GM19324 (cell line): ENCODE measurements around the gene DNAH5.

Experiments used
- ATAC-seq: cut with Tn5 transposase; IDR thresholded peaks from one replicate; pipeline ENCODE4 v1.9.1; 2021; ENCODE audit warnings: mild to moderate bottlenecking, moderate library complexity; ENCODE audit not compliant: unreplicated experiment, low FRiP score

DNAH5 gene

GRCh38 chr5:13945271-13945670, 783 bp upstream of the DNAH5 start:
- no peak for ATAC-seq

- no peak for ATAC-seq
These were observed 812 bp downstream of the DNAH5 start for GRCh38 chr5:13943676-13944075.

DNA sequence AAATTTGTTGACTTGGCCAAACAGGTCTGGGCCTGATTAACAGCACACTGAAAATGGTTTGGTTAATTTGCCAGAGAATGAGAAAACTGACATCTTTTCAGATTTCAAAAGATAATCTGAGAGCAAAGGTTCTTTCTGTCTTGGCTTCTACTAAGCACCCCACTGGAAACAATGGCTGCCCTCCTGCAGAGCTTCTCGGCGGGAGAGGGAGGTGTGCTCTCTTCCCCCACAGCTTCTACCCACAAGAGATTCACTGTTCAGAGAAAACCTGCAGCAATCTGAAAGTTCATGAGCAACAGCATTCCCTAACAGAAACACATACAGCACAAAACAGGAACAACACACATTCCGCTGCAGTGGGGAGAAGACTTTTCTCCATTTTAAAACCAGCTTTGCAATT, 3.0 kb downstream of the DNAH5 start:
- no peak for ATAC-seq

DNA sequence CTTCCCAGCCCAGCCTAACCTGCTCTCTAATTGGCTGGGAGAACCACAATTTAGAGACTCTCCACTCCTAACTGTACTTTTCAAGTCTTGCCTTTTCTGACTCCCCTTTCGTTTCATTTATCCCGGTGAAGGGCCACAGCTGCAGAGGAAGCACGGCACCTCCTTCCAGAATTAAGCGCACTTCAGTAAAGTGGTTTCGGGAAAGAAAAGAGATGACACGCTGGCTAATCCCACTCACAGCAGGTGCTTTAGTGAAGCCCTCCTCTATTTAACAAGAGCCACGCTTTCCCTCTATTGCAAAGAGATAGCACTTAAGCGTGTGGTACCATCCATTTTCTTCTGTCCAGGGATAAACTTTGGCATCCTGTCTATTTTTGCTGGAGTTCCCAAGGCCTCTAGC, 4.8 kb downstream of the DNAH5 start:
- ATAC-seq: no peak

GRCh38 chr5:13934921-13935320, 9.6 kb downstream of the DNAH5 start:
- no peak for ATAC-seq

DNA sequence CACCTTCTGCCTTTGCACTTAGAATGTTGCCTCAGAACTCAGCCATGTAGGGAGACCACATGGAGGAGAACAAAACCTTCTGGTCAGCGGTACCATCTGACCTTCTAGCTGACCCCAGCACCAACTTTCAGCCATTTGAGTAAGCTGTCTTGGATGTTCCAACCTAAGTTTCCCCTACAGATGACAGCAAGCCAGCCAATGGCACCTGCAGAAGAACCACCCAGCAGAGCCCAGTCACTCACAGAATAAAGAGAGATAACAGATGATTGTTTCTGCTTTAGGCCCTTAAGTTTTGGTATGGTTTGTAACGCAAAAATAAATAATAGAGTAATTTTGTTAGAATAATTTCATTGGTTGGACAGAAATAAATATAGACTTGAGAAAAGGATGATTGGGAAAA, 10.4 kb downstream of the DNAH5 start:
- no peak for ATAC-seq

- no peak for ATAC-seq
These were observed 11.9 kb downstream of the DNAH5 start for GRCh38 chr5:13932561-13932960.

GRCh38 chr5:13932011-13932410, 12.5 kb downstream of the DNAH5 start:
- ATAC-seq: no peak

- ATAC-seq: no peak
These were observed 13.8 kb downstream of the DNAH5 start for GRCh38 chr5:13930541-13931171.

DNA sequence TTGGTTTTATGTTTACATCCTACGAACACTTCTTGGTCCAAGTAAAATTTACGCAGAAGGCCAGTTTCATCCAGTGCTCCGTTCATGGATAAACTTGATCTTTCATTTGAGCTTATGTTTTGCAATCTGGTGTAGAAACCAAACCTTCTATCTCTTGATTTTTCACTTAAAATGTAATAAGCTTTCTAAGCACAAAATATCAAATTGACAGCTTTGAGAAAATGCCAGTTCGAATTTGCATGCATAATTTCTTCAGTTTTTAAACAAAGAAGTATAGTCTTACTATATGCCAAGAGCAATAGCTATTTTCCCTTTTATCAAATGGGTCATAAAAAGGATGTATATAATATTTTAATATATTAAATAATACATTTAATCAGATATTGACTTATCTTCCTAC, 17.8 kb downstream of the DNAH5 start:
- no peak for ATAC-seq

GRCh38 chr5:13921578-13921977, 22.9 kb downstream of the DNAH5 start:
- no peak for ATAC-seq

GRCh38 chr5:13919786-13920185, 24.7 kb downstream of the DNAH5 start:
- no peak for ATAC-seq

DNA sequence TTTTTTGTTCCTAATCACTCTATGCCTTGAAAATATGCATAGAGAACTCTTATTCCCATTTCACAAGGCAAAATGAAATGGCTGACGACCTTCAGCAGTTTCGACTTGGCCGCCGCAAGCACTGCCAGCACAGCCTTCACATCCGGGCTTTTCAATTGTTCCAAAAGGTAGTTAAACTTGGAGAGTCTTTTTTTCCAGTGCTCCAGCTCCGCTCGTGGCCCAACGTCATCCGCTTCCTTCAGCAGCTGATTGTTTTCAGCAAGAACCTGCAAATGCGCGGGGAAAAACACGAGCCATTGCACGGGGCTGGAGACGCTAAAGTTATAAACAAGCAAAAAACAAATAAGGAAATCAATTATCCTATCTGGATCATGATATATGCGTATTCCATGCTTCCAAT, 25.4 kb downstream of the DNAH5 start:
- ATAC-seq: no peak

DNA sequence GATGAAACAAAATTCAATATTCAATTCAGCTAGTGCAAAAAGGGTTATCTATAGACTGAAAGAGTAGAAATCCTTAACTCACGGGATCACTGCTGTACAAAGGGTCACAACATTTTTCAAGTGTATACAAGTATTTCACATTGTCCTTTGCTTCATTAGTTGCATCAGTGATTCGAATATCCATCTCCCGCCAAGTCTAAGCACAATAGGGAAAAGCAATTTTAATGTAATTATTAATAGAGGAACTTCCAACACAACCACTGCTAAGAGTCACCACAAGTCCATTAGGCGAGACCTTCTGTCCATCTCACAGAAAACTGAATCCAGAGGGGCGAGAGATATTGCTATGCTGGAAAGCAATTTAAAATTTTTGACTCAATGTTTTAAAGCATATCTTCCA, 27.4 kb downstream of the DNAH5 start:
- ATAC-seq: no peak

DNA sequence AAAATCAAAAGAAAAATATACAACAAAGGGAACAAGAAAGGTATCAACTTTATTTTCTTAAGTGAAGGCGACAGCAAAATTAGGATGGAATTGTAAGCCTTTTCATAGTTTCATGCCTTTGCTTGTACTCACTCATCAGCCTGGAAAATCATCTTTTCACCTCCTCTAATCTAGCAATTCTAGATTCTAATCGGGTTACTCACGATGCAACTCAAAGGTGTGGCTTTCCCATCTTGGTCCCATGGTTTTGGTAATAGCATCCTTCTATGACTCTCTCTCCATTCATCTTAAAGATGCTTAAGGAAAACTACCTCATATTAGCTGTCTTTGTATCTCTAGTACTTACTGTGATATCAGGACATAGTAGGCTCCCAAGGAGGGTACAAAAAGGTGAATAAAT, 30.5 kb downstream of the DNAH5 start:
- ATAC-seq: no peak

DNA sequence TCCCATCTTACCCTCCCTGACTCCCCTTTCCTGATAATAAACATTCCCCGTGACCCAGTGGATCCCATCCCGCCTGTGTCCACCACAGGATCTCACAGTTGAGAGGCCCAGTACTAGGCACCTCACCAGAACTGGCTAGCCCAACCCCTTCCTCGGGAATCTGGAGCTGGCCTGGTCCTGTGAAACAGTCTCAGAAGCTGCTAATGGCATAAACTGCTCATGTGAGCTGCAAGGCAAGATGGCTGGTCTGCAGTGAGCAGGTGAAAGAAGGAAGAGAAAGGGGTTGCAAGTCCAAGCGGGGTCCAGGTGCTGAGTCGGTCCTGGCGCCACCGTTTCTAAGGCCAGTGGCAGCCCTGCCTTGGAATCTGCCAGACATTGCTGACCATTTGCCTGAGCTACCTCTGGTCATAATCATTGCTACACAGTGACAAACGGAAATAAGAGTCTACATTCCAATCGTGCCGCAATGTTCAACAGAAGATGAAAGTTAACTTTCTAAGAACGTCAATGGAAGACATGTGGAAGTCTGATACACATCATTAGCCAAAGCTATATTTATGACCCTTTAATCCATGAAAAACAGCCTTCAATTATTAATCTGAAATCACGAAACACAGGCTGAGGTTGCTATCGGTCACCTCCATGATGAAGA, 33.7 kb downstream of the DNAH5 start:
- no peak for ATAC-seq

DNA sequence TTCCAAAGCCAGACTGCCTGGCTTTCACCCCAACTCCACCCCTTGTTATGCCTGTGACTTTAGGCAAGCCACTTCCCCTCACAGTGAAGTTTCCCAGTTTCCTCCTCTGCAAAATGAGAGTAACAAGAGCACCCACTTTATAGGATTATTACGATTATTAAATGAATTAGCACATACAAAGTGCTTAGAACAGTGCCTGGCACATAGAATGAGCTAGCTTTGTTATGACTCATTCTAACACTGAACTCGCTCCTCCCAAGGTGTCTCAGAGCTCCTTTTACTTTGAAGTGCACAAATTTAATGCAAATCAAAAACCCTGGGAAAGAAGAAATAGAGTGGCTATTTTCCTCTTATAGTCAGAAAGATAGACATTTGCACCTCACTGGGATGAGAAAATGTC, 34.3 kb downstream of the DNAH5 start:
- ATAC-seq: no peak

DNA sequence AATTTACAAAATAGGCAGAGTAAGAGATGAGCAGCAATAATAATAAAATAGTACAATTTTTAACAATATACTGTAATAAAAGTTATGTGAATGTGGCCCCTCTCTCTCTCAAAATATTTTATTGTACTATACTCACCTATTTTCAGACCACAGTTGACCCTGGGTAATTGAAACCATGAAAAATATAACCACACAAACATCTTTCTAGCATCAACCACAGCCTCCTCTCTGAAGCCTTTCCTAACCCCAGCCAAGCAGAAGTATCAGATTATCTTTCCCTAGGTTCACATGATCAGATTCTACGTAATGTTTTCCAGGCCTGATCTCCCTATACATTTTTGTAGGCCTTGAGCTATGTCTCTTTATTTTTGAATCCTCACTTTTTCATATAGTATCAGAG, 35.2 kb downstream of the DNAH5 start:
- no peak for ATAC-seq

- ATAC-seq: no peak
These were observed 45.9 kb downstream of the DNAH5 start for GRCh38 chr5:13898569-13898968.

DNA sequence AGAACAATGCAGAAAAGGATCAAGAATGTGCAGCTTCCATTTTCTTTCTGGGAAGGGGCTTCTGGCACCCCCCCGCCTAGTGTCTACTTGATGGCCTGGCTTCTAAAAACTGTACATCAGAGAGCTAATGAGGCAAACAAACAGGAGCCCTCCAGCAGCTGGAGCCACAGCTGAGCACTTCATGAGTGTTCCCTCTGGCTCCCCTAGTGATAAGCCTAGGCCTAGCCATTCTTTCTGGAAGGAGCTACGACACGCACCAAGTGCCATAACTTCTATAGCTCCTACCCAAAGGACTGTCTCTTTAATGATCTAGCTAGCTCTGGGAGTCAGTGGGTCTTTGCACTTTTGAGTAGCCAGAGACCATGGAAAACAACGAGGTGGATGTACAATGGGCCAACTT, 66.1 kb downstream of the DNAH5 start:
- no peak for ATAC-seq

GRCh38 chr5:13866792-13867191, 77.7 kb downstream of the DNAH5 start:
- ATAC-seq: no peak

- ATAC-seq: no peak
These were observed 79.2 kb downstream of the DNAH5 start for GRCh38 chr5:13865312-13865711.

- no peak for ATAC-seq
These were observed 84.3 kb downstream of the DNAH5 start for GRCh38 chr5:13860146-13860545.
